PC-3 (cell line): Measurements from ENCODE around the gene CDH4.
"Not testable (repeated sequence)": the region's sequence is repeated elsewhere in the genome, so short reads cannot be mapped to it uniquely, and the experiment has no call there.

Source experiments
- CTCF ChIP-seq: fragments of 300-600 bp; sonication (generic); conservative IDR thresholded peaks from 2 replicates; pipeline ENCODE4 v1.5.1; 2017; ENCODE audit warnings: antibody characterized with exemption, low read depth, mild to moderate bottlenecking, low read length
- EZH2phosphoT487 ChIP-seq: fragments of 300-600 bp; sonication (generic); IDR thresholded peaks from 2 replicates; pipeline ENCODE4 v1.6.1; 2018; ENCODE audit warnings: mild to moderate bottlenecking, antibody characterized with exemption, low read length, borderline replicate concordance

GRCh38 chr20:61981691-61982090 is 729.6 kb downstream of the CDH4 start:
- not testable (repeated sequence) for TF ChIP-seq CTCF, EZH2phosphoT487
